BLaER1 (cell line): ENCODE data around the gene LRRFIP1.
"Not testable (repeated sequence)": the region's sequence is repeated elsewhere in the genome, so short reads cannot be mapped to it uniquely, and the experiment has no call there.

Experiments used
- H3K27ac ChIP-seq: shearing (Covaris generic); formaldehyde crosslinking; 2 replicates; pipeline ENCODE4 v1.8.1; 2022
- H3K27me3 ChIP-seq: shearing (Covaris generic); formaldehyde crosslinking; 2 replicates; pipeline ENCODE4 v1.8.1; 2022
- H3K36me3 ChIP-seq: shearing (Covaris generic); formaldehyde crosslinking; 2 replicates; pipeline ENCODE4 v1.8.1; 2022
- H3K4me1 ChIP-seq: shearing (Covaris generic); formaldehyde crosslinking; 2 replicates; pipeline ENCODE4 v1.8.1; 2022
- H3K4me2 ChIP-seq: shearing (Covaris generic); formaldehyde crosslinking; 2 replicates; pipeline ENCODE4 v1.8.1; 2022
- H3K4me3 ChIP-seq: shearing (Covaris generic); formaldehyde crosslinking; 2 replicates; pipeline ENCODE4 v1.8.1; 2022
- H3K9ac ChIP-seq: shearing (Covaris generic); formaldehyde crosslinking; 2 replicates; pipeline ENCODE4 v1.8.1; 2022
- H3K9me3 ChIP-seq: shearing (Covaris generic); formaldehyde crosslinking; 2 replicates; pipeline ENCODE4 v1.8.1; 2022
- H4K20me1 ChIP-seq: shearing (Covaris generic); formaldehyde crosslinking; 2 replicates; pipeline ENCODE4 v1.8.1; 2022
- Cebpa-rat ChIP-seq: shearing (Covaris generic); IDR thresholded peaks from 2 replicates; pipeline ENCODE4 v1.8.1; 2022

Gene LRRFIP1

GRCh38 chr2:237759176-237759575 lies 131.8 kb downstream of the LRRFIP1 start:
- Histone ChIP-seq H3K9me3 (no peaks in the 10 kb centered on the region), H3K36me3 (peaks cover 98% of the 10 kb centered on the region), H3K27me3 (no peaks in the 10 kb centered on the region), H3K27ac (no peak overlapping the region), H3K4me2 (no peak overlapping the region), H3K4me1 (no peaks in the 10 kb centered on the region), H3K9ac (no peak overlapping the region), H3K4me3 (no peak overlapping the region), H4K20me1 (peaks cover 46% of the 10 kb centered on the region)
- no peak for TF ChIP-seq Cebpa-rat

- Histone ChIP-seq H3K9me3 (no peaks in the 10 kb centered on the region), H3K4me2 (no peak overlapping the region), H4K20me1 (peaks cover 35% of the 10 kb centered on the region), H3K4me3 (no peak overlapping the region), H3K36me3 (peaks cover 93% of the 10 kb centered on the region), H3K4me1 (no peaks in the 10 kb centered on the region), H3K27ac (no peak overlapping the region), H3K9ac (no peak overlapping the region), H3K27me3 (no peaks in the 10 kb centered on the region)
- no peak for TF ChIP-seq Cebpa-rat
Measured at GRCh38 chr2:237760506-237761502, 133.4 kb downstream of the LRRFIP1 start.

- not testable (repeated sequence) for H3K27me3 ChIP-seq, H3K9me3 ChIP-seq, H3K9ac ChIP-seq, H3K4me2 ChIP-seq, H3K4me1 ChIP-seq, H3K27ac ChIP-seq, H3K4me3 ChIP-seq
- H4K20me1 ChIP-seq: peaks cover 46% of the 10 kb centered on the region
- H3K36me3 ChIP-seq: peaks cover 92% of the 10 kb centered on the region
Measured at GRCh38 chr2:237762291-237763182, 135.2 kb downstream of the LRRFIP1 start.

- H3K4me1 ChIP-seq: no peaks in the 10 kb centered on the region
- H3K4me2 ChIP-seq: no peak overlapping the region
- peaks cover 37% of the 10 kb centered on the region for H4K20me1 ChIP-seq
- no peak for TF ChIP-seq Cebpa-rat
- no peaks in the 10 kb centered on the region for H3K9me3 ChIP-seq
- peaks cover 85% of the 10 kb centered on the region for H3K36me3 ChIP-seq
- H3K27me3 ChIP-seq: no peaks in the 10 kb centered on the region
- no peak overlapping the region for H3K4me3 ChIP-seq
- no peak overlapping the region for H3K27ac ChIP-seq
- H3K9ac ChIP-seq: no peak overlapping the region
Measured at GRCh38 chr2:237763812-237764211, 136.4 kb downstream of the LRRFIP1 start.

- not testable (repeated sequence) for H3K9ac ChIP-seq, H3K4me3 ChIP-seq, H3K27me3 ChIP-seq, H3K4me2 ChIP-seq, H3K27ac ChIP-seq, H3K9me3 ChIP-seq, H3K4me1 ChIP-seq
- peaks cover 35% of the 10 kb centered on the region for H4K20me1 ChIP-seq
- peaks cover 85% of the 10 kb centered on the region for H3K36me3 ChIP-seq
Measured at GRCh38 chr2:237765122-237765521, 137.7 kb downstream of the LRRFIP1 start.

- Histone ChIP-seq H3K9me3 (no peaks in the 10 kb centered on the region), H3K4me2 (no peak overlapping the region), H3K4me3 (no peak overlapping the region), H3K4me1 (no peaks in the 10 kb centered on the region), H3K27me3 (no peaks in the 10 kb centered on the region), H3K27ac (no peak overlapping the region), H3K9ac (no peak overlapping the region), H4K20me1 (peaks cover 34% of the 10 kb centered on the region), H3K36me3 (peaks cover 85% of the 10 kb centered on the region)
- TF ChIP-seq Cebpa-rat: no peak
Measured at GRCh38 chr2:237765875-237766274, 138.5 kb downstream of the LRRFIP1 start.

- H4K20me1 ChIP-seq: peaks cover 34% of the 10 kb centered on the region
- H3K4me1 ChIP-seq: no peaks in the 10 kb centered on the region
- no peaks in the 10 kb centered on the region for H3K9me3 ChIP-seq
- H3K27me3 ChIP-seq: no peaks in the 10 kb centered on the region
- H3K27ac ChIP-seq: no peak overlapping the region
- H3K4me2 ChIP-seq: no peak overlapping the region
- TF ChIP-seq Cebpa-rat: no peak
- peaks cover 84% of the 10 kb centered on the region for H3K36me3 ChIP-seq
- no peak overlapping the region for H3K4me3 ChIP-seq
- H3K9ac ChIP-seq: no peak overlapping the region
Measured at GRCh38 chr2:237766340-237766739, 139.0 kb downstream of the LRRFIP1 start.

- Histone ChIP-seq H3K4me1 (no peaks in the 10 kb centered on the region), H3K27me3 (no peaks in the 10 kb centered on the region), H3K36me3 (peaks cover 90% of the 10 kb centered on the region), H3K27ac (no peak overlapping the region), H3K9ac (no peak overlapping the region), H4K20me1 (peaks cover 54% of the 10 kb centered on the region), H3K4me2 (no peak overlapping the region), H3K4me3 (no peak overlapping the region), H3K9me3 (peaks cover 18% of the 10 kb centered on the region)
- TF ChIP-seq Cebpa-rat: no peak
Measured at GRCh38 chr2:237772513-237772912, 145.1 kb downstream of the LRRFIP1 start.

- peaks cover 97% of the 10 kb centered on the region for H3K36me3 ChIP-seq
- H4K20me1 ChIP-seq: peaks cover 64% of the 10 kb centered on the region
- no peaks in the 10 kb centered on the region for H3K27me3 ChIP-seq
- peaks cover 10% of the 10 kb centered on the region for H3K4me1 ChIP-seq
- no peak overlapping the region for H3K9ac ChIP-seq
- H3K9me3 ChIP-seq: peaks cover 25% of the 10 kb centered on the region
- H3K4me2 ChIP-seq: no peak overlapping the region
- no peak for TF ChIP-seq Cebpa-rat
- no peak overlapping the region for H3K4me3 ChIP-seq
- no peak overlapping the region for H3K27ac ChIP-seq
Measured at GRCh38 chr2:237773826-237774225, 146.4 kb downstream of the LRRFIP1 start.
